Measurements from ENCODE around the gene FYN. TPM values are rescaled to one million over a fixed set of nuclear protein-coding genes. Genes with fewer than 3 reads are reported as not detected.

The FYN gene
- total and polyA plus RNA-seq, 2 of the 8 experiments (the other 6 are each of a cell fraction or from before 2014, with no cell fraction given) = 46.8 to 97.2 TPM

- no peak overlapping the region for H3K27ac ChIP-seq (ENCODE audit: low read depth, low read length)
- CTCF ChIA-PET (ENCODE audit: partially characterized antibody) = interaction anchor here (1.2 to 1.3 kb wide), 2 partner anchors 22 to 47 kb away, joined by 3 read pairs; no protein-coding TSS in a partner anchor
- TF ChIP-seq BCL11A (IDR thresholded peaks at IDR 0.05; ENCODE audit: low read depth in 2 of 2, low read length in 2 of 2) (no peak), SP2 (IDR thresholded peaks at IDR 0.05; ENCODE audit: low read length) (no peak), ATF2 (IDR thresholded peaks at IDR 0.05; ENCODE audit: low read length) (no peak), TAF1 (IDR thresholded peaks at IDR 0.05; ENCODE audit: low read depth, low read length) (no peak), E2F6 (IDR thresholded peaks at IDR 0.05) (0 out of 2 replicates have a peak, but pooled peaks have one; percentile 8), MAX (IDR thresholded peaks at IDR 0.05) (peak; percentile 39; the same call in 1 of the 2 replicates), TEAD4 (IDR thresholded peaks at IDR 0.05; ENCODE audit: low read depth, low read length) (0 out of 2 replicates have a peak, but pooled peaks have one; percentile 1)
Observed at GRCh38 chr6:111865909-111866546, 7.2 kb downstream of the FYN start.

More at GRCh38 chr6:111865909-111866546, 7.2 kb downstream of the FYN start:
- no peak overlapping the region for H2BK15ac ChIP-seq (ENCODE audit: low read length)
- no peaks in the 10 kb centered on the region for H3K9me3 ChIP-seq (ENCODE audit: insufficient read depth in 2 of 2, low read depth in 1 of 2, low read length in 1 of 2)
- H3K56ac ChIP-seq (replicated peaks; ENCODE audit: insufficient read length, low read depth, low read length) = no peak overlapping the region
- no peak overlapping the region for H3K9ac ChIP-seq (replicated peaks in 1 of 4; ENCODE audit: extremely low read depth in 1 of 4, low read depth in 3 of 4, low read length in 3 of 4)
- POLR2A ChIA-PET (ENCODE audit: partially characterized antibody) = no interaction called here
- H3K23me2 ChIP-seq (ENCODE audit: low read depth, low read length) = no peaks in the 10 kb centered on the region; the same call in 1 of the 2 replicates
- no peak overlapping the region for H2AFZ ChIP-seq (ENCODE audit: low read length)
- H3K79me2 ChIP-seq (ENCODE audit: control insufficient read depth in 1 of 2, insufficient read depth in 2 of 2, low read length in 2 of 2) = peaks cover 7 to 95% of the 10 kb centered on the region in 2 experiments
- no peak for DNase-seq (ENCODE audit: low read depth in 1 of 2, low spot score in 2 of 2)
- no peak overlapping the region; the same call in 1 of the 2 replicates for H3K18ac ChIP-seq (ENCODE audit: extremely low read depth, low read length)
- H3K4ac ChIP-seq (replicated peaks; ENCODE audit: insufficient read length, low read depth, low read length) = no peak overlapping the region
- H3K4me2 ChIP-seq (ENCODE audit: insufficient read depth in 1 of 2, low read depth in 2 of 2, low read length in 2 of 2) = peak overlapping the region; percentile 2 to 19; a peak in 1 of 4 replicates
- no peak overlapping the region for H2BK5ac ChIP-seq (ENCODE audit: low read depth, low read length)
- no peak overlapping the region for H4K8ac ChIP-seq (ENCODE audit: extremely low read depth, insufficient read depth, low read length)
- H2BK120ac ChIP-seq (replicated peaks; ENCODE audit: low read depth, low read length) = no peak overlapping the region
- no peaks in the 10 kb centered on the region for H3K27me3 ChIP-seq (replicated peaks in 1 of 4; ENCODE audit: control insufficient read depth in 3 of 4, extremely low read depth in 1 of 4, insufficient read depth in 3 of 4, low read length in 3 of 4)
- H4K91ac ChIP-seq (replicated peaks; ENCODE audit: insufficient read length, low read length) = no peak overlapping the region
- H3K79me1 ChIP-seq (ENCODE audit: low read depth, low read length) = peaks cover 10% of the 10 kb centered on the region; the same call in 1 of the 2 replicates
- H4K5ac ChIP-seq (ENCODE audit: insufficient read length, low read depth, low read length) = no peak overlapping the region
- no peaks in the 10 kb centered on the region for H3K36me3 ChIP-seq (ENCODE audit: control insufficient read depth in 2 of 4, insufficient read depth in 4 of 4, low read length in 3 of 4)
- peaks cover 9 to 39% (median 36%) of the 10 kb centered on the region in 4 experiments; a peak in 6 of 7 replicates for H3K4me1 ChIP-seq (replicated peaks in 1 of 4; ENCODE audit: control insufficient read depth in 3 of 4, insufficient read depth in 4 of 4, low read length in 3 of 4)
- H4K20me1 ChIP-seq (replicated peaks in 1 of 2; ENCODE audit: control insufficient read depth in 1 of 2, insufficient read depth in 2 of 2, low read length in 2 of 2) = peaks cover 0 to 2% of the 10 kb centered on the region in 2 experiments
- H3K14ac ChIP-seq (ENCODE audit: insufficient read length) = no peak overlapping the region
- H2BK20ac ChIP-seq (ENCODE audit: low read length) = no peak overlapping the region
- FAIRE-seq = no peak
- no peak overlapping the region for H2BK12ac ChIP-seq (ENCODE audit: low read depth, low read length)
- WGBS, 2 experiments (ENCODE audit: extremely low coverage in 1 of 2, insufficient coverage in 1 of 2, insufficient read length in 1 of 2, insufficient replicate concordance in 2 of 2, low coverage in 1 of 2, low lambda C conversion rate in 2 of 2, missing lambda C conversion rate in 1 of 2) = 60 to 100% methylated on average over 1 to 8 of the region's 8 CpGs
- no peak overlapping the region for H3K23ac ChIP-seq (ENCODE audit: insufficient read length)
- no peak overlapping the region for H2AK5ac ChIP-seq (ENCODE audit: low read depth, low read length)
- no peak overlapping the region for H3K4me3 ChIP-seq (ENCODE audit: extremely low read depth in 1 of 4, insufficient read depth in 2 of 4, low read depth in 3 of 4, low read length in 4 of 4)
